ENCODE results near the gene MEIS2.

The MEIS2 gene

GRCh38 chr15:36965570-36966342, 134.6 kb downstream of the MEIS2 start:
- no peak for DNase-seq (ENCODE audit: low spot score)

- no peak for DNase-seq (ENCODE audit: low spot score)
These were observed 135.7 kb downstream of the MEIS2 start for GRCh38 chr15:36964626-36965025.

- no peak for DNase-seq (ENCODE audit: low spot score)
These were observed 138.4 kb downstream of the MEIS2 start for GRCh38 chr15:36961956-36962355.

GRCh38 chr15:36960947-36961227, 139.5 kb downstream of the MEIS2 start:
- no peak for DNase-seq (ENCODE audit: low spot score)

DNA sequence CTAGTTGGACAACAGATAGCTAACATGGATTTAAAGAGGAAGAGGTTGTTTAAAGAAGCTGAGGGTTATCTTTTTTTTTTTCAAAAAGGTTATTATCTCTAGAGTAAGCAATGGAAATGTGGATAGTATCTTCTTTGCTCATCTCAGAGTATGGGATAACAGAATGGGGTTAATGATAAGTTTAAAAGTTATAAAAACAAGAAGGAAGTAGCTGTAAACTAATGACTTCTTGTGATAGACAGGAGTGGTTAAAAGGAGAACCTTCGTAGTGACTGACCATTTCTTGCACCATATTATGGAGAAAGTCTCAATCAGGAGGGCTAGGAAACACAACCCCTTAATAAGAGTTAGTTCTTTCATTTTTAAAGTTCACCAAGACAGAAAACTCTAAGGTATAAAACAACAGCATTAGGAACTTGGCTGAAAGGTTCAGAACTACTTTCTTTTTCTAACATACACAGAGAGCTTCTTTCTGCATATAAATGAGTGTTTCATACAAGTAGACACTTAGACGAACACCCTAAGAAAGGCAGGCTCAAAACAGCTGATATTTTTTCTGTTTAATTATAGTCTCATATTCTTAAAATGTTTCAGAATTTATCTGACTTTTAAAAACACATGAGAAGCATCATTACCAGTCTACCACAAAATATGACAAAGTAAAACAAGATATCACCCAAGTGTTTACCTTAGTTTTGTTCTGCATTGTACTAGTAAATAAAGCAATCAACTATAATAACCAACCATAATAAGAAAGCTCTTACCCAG, 140.0 kb downstream of the MEIS2 start:
- DNase-seq (ENCODE audit: low spot score) = no peak

GRCh38 chr15:36959746-36960145, 140.6 kb downstream of the MEIS2 start:
- DNase-seq (ENCODE audit: low spot score) = no peak

GRCh38 chr15:36958606-36959005, 141.7 kb downstream of the MEIS2 start:
- DNase-seq (ENCODE audit: low spot score) = no peak

DNA sequence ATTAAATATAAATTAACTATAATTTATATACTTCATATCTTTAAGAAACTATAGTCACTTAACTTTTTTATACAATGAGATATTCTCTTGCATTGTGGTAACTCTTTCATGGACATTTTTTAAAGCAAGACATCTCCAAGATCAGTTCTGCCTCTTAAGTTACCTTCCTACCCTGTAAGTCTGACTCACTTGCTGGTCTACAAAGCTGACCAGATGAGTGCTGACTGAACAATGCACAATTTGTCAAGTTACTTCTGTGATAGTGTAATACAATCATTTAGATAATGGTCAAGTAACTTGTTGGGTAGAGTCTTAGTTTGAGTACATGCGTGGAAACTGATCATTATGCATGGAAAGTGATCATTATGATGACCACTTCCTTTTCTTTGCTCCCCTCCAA, 145.9 kb downstream of the MEIS2 start:
- DNase-seq (ENCODE audit: low spot score) = no peak

DNA sequence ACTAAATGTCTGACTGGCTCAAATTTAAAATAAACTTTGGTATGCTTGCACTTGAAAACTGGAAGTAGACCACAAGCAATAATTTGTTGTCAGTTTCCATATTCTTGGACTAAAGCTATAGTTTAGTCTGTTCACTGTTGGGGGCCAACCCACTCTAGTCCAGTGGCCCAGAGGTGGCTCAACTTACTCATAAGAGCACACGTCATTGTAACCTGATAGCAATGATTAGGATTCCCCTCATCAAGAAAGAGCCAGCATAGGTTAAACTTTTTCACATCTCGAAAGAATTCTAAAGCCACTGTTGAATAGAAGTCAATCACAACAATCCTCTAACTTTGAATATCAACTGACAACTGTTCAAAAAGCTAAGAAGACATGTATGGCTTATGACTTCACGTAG, 147.0 kb downstream of the MEIS2 start:
- DNase-seq (ENCODE audit: low spot score) = no peak

DNA sequence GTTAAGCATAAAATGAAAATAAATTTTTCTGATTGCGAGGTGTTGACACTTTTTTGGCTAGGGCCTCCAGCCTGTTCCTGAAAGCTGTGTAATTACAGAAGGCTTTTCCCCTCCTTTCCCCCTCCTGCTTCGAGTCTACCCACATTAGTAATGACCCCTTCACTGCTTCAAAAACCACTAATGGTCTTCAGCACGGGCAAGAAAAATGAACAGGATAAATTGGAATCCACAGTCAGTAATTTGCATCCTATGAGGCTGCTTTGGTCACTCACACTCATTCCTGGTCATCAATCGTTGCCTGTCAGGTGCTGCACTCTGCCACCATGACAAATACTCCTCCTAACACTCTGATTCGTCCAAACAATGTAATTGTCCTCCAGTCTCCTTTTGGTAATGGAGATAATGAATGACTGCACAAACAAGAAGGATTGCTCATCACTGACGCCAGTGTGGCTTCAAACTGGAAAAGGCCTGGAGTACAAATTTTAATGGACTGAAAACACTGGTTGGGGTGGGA, 148.6 kb downstream of the MEIS2 start:
- no peak for DNase-seq (ENCODE audit: low spot score)

DNA sequence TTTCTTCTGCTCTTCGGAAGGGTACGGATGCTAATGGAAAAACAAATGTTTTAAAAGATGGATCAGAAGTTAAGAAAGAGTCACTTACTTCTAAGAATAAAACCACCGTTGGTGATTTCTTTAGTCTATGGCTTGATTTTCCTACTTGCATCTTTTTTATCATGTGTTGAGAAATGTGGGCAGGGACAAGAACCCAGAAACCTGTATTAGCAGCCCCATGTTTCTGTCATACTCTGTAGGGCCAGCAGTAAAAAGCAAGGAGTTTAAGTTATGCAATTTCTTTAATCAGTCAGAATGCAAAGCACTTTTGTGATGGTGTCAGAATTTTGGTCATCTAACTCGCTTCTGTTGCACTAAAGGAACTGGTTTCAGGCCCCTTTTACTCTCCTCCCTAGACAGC, 150.0 kb downstream of the MEIS2 start:
- DNase-seq (ENCODE audit: low spot score) = no peak

GRCh38 chr15:36948982-36949381, 151.4 kb downstream of the MEIS2 start:
- DNase-seq (ENCODE audit: low spot score) = no peak

- DNase-seq (ENCODE audit: low spot score) = no peak
These were observed 153.2 kb downstream of the MEIS2 start for GRCh38 chr15:36947035-36947719.

GRCh38 chr15:36944442-36944841, 155.9 kb downstream of the MEIS2 start:
- DNase-seq (ENCODE audit: low spot score) = no peak

DNA sequence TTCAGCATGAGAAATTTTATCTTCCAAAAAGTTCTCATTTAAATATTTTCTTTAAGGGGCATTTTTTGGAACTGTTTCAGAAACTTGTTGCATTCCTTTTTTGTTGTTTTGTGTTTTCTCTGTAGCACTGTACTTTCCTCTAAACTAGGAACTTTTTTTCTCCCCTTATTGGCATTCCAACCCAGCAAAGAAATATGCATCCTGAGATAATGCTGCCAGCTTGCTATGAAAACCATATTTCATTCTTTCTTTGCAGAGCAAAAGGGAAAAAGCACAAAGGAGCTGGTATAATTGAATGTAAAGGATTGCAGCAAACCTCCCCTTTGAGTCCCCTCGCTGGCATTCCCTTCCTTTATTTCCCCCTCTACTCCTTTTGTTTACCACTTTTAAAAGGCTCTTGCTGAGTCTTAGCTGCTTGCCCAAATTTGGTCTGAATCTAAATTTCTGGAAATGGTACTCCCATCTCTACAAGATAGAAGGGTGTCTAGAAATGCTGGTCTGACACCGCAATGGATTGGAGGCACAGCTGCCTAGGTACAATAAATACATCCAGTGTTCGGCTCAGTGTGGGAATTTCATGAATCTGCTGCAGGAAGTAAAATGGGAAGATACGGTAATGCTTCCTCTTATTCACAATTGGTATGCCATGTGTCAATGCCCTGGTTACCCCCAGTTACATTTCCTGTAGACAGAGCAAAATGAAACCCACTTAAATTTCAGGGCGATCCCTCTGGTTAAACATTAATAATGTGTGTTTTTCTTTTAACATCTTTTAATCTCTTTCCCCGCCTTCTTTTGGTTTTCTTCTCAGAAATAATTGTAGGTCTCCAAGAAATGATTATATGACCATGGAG, 156.6 kb downstream of the MEIS2 start:
- no peak for DNase-seq (ENCODE audit: low spot score)

GRCh38 chr15:36942248-36942827, 158.0 kb downstream of the MEIS2 start:
- DNase-seq (ENCODE audit: low spot score) = no peak

GRCh38 chr15:36941798-36942197, 158.6 kb downstream of the MEIS2 start:
- no peak for DNase-seq (ENCODE audit: low spot score)

GRCh38 chr15:36940636-36941260, 159.6 kb downstream of the MEIS2 start:
- no peak for DNase-seq (ENCODE audit: low spot score)

DNA sequence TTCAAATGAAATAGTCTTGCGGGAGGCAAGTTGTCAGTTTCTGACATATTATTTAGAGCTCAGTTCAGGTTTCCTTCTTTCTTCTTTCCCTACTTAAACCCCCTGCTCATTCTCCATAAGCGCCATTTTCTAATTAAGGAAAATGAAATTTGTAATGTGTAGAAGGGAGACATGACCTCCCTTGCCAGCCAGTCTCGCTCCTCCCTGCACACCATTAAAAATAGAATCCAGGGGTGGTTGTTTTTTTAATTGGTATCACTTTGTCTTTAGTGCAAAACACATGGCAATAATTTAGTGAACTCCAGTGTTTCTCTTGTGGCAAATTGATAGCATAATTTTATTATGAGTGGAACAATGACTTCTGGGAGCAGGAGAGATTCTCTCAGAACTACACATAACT, 160.1 kb downstream of the MEIS2 start:
- DNase-seq (ENCODE audit: low spot score) = no peak

GRCh38 chr15:36938764-36939163, 161.6 kb downstream of the MEIS2 start:
- no peak for DNase-seq (ENCODE audit: low spot score)

DNA sequence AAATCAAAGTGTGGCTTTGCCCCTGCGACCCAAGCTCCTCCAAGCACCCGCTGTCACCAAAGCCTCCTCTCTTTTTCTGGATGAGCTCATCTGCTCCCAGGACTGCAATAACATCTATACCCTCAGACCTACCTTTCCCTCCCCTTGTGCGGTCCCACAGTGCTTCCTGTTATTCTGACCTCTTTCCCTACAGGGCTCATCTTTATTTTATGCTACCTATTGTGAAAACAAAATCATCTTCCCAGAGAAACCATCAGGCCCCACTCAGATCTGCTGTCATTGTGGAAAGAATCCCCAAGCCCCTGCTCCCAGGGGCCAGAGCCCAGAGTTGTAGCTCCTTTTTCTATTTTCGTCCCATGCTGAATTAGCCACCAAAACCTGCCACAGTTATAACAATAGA, 162.2 kb downstream of the MEIS2 start:
- no peak for DNase-seq (ENCODE audit: low spot score)
